GM19238 (cell line): ENCODE results near the gene BLVRB.
"Not testable (repeated sequence)": the region's sequence is repeated elsewhere in the genome, so short reads cannot be mapped to it uniquely, and the experiment has no call there.

Experiments
- DNase-seq: peaks from one replicate; pipeline ENCODE4 v3.0.0; 2011; ENCODE audit warnings: low spot score; ENCODE audit not compliant: insufficient read length

BLVRB gene

DNA sequence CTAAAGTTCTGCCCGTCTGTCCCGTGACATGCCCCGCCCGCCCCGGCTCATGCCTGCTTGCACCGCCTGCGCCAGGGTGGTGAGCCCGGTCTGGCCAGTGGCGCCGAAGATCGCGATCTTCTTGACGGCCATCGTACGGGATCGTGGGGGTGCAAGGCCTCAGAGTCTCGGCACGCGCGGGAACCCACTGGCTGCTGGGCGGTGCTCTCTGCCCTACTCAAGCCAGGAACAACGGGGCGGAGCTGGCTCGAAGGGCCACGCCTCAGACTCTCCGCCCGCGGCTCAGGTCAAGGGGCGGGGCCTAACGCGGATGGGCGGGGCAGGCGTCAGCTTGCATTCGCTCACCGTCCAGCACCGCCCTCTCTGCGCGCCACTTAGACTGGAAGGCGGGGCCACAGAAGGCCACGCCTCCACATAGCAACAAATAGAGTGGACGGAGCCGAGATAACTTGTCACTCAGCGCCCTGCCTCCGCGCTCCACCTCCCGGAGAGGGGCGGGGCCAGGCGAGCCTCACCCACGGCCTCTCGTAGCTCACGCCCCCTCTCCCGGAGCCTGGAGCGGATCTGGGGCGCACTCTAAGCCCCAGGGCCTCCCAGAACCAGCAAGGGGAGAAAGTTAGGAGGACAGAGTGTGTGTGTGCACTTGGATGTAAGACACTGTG, at the start of gene BLVRB:
Gene BLVRB, minus strand, starts transcription at position 189 of the 662 bp plus-strand sequence. Its CDS starts 57 bp downstream, at position 132.
- DNase-seq: peak; percentile 95

DNA sequence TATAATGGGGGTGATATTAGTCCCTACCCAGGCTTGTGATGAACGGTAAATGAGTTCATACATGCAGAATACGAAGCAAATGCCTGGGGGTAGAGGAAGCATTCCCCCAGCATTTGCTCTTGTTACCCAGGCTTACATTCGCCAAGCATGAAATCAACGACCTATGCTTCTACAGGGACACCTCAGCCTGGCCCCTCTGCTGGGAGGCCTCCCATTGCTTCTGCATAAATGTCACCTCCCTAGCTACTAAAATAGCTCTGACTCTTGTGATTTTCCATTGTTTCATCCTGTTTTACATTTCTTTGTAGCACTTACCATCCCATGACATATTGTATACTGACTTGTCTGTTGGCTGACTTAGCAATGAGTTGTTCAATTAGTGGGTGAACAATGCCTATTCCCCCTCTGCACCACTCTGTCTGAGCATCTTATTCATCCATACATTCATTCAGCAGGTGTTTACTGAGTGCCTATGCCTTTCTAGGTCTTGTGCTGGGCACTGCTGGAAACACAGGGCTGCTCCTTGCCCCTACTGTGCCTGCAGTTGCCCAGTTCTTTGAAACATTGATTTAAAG, 48.3 kb upstream of the BLVRB start:
- no peak for DNase-seq

DNA sequence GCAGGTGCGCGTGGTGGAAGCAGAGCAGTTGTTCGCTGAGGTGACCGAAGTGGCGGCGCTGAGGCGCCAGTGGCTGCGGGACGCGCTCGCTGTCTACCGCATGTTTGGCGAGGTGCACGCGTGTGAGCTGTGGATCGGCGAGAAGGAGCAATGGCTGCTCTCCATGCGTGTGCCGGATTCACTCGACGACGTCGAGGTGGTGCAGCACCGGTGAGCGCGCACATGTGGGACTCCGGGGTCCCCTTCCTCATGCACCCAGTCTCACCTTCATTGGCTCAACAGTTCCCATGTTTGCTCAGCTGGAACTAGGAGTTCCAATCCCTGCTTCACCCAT, 47.8 kb upstream of the BLVRB start:
- DNase-seq: no peak

DNA sequence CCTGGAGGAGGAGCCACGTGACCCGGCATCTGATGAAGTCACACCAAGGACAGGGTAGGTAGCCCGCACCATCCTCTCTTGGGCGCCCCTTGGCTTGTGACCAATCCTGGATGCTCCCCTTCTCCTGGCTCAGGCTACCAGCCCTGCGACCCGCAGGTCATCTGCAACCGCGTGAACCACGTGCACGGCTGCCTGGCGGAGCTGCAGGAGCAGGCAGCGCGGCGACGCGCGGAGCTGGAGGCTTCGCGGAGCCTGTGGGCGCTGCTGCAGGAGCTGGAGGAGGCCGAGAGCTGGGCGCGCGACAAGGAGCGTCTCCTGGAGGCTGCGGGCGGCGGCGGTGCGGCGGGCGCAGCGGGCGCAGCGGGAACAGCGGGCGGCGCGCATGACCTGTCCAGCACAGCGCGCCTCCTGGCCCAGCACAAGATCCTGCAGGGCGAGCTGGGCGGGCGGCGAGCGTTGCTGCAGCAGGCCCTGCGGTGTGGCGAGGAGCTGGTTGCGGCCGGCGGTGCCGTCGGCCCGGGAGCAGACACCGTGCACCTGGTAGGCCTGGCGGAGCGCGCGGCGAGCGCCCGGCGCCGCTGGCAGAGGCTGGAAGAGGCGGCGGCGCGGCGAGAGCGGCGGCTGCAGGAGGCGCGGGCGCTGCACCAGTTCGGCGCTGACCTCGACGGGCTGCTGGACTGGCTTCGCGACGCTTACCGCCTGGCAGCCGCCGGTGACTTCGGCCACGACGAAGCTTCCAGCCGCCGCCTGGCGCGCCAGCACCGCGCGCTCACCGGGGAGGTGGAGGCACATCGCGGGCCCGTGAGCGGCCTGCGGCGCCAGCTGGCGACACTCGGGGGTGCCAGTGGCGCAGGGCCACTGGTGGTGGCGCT, 47.2 kb upstream of the BLVRB start:
- DNase-seq: no peak

DNA sequence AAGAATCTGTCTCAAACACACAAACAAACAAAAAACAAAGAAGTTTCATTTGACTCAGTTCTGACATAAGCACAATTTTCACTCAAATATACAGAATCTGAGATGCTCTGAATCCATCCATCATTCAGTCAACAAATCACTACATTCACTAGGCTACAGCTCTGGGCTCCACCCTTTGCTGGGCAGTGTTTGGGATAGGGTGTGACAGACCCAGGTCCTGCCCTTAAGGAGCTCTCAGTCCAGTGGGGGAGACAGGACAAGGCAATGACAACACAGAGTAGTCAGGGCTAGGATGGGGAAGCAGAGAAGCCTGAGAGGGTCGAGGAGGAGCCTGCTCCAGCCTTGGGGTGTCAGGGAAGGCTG, 46.5 kb upstream of the BLVRB start:
- DNase-seq: no peak

DNA sequence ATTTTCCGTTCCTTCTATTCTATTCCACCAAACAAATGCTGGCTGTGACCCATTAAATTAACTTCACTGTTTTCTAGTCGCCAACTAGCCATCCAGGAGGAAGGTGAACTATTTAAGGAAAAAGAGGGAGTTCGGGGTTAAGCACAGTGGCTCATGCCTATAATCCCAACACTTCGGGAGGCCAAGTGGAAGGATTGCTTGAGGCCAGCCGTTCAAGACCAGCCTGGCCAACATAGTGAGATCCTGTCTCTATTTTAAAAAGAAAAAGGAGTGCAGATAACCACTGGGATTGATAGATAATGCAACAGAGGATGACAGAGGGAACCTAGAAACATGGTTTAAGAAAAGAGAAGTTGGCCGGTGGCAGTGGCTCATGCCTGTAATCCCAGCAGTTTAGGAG, 45.9 kb upstream of the BLVRB start:
- DNase-seq: no peak

DNA sequence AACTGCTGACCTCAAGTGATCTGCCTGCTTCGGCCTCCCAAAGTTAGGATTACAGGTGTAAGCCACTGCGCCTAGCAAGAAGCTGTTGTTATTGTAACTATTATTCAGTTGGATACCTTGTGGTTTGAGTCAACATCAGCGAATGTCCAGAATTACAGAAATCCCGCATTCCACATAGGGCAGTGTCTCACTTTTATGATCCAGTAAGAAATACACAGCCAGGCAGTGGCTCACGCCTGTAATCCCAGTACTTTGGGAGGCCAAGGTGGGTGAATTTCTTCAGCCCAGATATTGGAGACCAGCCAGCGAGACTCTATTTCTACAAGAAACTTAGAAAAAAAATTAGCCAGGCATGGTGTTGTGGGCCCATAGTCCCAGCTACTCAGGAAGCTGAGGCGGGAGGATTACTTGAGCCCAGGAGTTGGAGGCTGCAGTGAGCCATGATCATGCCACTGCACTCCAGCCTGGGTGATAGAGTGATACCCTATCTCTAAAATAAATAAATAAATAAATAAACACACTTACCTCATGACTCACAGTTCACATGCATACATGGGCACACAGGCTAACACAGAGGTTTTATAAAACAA, 45.1 kb upstream of the BLVRB start:
- DNase-seq: no peak

DNA sequence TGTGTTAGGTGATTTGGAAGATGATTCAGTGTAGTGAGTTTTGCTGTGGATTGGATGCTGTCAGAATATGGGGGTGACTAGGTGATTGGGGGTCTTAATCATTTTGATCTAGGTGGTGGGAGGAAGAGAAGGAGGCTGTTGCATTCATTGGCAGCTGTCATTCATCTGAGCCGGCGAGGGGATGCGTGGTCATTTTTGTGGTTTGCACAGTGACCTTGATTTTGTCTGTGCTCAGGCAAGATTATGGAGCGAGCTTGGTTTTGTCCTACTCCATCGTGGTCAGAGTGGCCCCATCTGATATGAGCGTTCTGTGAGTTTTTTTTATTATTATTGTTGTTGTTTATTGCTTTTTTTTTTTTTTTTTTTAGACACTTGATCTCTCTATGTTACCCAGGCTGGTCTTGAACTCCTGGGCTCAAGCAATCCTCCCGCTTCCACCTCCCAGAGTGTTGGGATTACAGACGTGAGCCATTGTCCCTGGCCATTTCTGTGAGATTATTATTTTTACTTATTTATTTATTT, 43.3 kb upstream of the BLVRB start:
- no peak for DNase-seq

DNA sequence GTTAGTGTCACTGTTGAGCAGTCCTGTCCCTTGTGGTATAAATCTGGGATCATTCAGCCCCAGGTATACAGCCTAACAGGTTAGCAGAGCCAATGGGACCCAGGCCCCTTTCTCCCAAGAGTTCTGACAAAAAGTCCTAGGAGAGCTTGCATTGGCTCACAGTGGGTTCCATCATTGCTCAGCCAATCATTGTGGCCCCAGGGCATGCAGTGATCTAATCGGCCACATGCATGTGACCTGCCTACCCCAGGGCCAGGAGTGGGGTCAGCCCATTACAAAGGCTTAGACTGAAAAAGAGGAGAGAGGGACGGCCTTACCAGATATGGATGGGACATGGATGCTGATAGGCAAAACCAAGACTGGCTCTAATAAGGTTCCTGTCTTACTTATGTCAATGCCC, 42.3 kb upstream of the BLVRB start:
- DNase-seq: no peak

DNA sequence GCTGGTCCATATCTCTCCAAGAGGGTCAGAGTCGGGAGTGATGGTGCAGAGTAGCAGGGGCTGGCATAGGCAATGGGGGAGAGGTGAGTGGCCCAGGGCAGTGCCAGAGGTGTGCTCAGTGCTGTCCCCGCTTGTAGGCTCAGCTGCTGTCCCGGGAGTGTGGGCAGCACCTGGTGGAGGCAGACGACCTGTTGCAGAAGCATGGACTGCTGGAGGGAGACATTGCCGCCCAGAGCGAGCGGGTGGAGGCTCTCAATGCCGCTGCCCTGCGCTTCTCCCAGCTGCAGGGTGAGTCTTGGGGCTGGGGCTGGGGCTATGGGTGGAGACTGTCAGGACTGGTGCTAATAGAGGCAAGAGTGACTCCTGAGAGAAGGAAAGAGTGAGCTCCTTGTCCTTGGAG, 40.6 kb upstream of the BLVRB start:
- no peak for DNase-seq

DNA sequence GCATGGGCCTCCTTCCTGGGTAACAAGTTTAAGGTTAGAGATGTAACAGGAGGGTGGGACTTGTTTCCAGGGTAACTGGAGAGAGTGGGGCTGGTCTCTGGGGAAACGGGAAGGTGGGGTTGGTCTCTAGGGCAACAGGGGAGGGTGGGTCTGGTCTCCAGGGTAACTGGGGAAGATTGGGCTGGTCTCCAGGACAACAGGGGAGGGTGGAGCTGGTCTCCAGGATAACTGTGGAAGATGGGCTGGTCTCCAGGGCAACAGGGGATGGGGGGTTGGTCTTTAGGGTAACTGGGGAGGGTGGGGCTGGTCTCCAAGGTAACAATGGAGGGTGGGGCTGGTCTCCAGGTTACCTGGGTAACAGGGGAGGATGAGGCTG, 37.8 kb upstream of the BLVRB start:
- no peak for DNase-seq

DNA sequence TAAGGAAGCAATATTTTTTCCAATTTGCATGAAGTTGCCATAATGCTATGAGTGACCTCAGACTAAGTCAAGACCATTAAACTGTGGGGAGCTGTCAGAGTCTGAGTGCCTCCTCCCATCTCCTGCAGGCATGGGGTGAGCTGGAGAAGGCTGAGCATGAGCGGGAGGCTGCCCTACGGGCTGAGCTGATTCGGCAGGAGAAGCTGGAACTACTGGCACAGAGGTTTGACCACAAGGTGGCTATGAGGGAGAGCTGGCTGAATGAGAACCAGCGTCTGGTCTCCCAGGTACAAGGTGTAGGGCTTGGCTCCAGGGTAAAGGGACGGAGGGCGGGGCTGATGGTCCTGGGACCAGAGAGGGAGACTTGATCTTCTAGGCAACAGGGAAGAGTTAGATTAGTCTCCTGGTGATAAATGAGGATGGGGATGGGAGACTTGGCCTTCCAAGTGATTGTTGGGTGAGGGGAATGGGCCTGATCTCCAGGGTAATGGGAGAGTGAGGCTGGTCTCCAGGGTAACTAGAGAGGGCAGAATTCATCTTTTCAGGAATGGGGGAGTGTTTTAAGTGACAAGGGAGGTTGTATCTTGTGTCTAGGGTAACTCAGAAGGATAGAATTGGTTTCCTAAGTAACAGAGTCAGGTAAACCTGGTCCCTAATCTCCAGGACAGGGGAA, 37.2 kb upstream of the BLVRB start:
- no peak for DNase-seq

DNA sequence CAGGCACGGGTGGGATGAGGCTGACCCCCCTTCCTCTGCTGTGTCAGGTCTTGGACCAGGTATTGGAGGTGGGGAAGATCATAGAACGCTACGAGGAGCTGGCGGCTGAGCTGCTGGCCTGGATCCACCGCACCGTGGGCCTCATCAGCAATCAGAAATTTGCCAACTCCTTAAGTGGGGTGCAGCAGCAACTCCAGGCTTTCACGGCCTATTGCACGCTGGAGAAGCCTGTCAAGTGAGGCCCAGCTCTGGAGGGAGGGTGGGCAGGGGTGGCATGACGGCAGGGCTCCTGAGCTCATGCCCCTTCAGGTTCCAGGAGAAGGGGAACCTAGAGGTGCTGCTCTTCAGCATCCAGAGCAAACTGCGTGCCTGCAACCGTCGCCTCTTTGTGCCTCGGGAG, 36.5 kb upstream of the BLVRB start:
- no peak for DNase-seq

DNA sequence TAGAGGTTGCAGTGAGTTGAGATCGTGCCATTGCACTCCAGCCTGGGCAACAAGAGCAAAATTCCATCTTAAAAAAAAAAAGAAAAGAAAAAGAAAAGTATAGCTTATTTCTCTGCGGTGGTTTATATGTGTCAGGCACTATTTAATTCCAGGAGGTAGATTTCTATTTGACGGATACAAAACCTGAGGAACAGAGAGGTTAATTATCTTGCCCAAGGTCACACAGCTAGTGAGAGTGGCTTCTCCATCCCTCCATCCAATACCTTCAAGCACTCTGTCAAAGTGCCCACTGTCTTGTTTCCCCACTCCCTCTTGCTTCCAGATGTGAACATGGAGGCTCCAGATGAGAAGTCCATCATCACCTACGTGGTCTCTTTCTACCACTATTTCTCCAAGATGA, 36.1 kb upstream of the BLVRB start:
- DNase-seq: no peak

DNA sequence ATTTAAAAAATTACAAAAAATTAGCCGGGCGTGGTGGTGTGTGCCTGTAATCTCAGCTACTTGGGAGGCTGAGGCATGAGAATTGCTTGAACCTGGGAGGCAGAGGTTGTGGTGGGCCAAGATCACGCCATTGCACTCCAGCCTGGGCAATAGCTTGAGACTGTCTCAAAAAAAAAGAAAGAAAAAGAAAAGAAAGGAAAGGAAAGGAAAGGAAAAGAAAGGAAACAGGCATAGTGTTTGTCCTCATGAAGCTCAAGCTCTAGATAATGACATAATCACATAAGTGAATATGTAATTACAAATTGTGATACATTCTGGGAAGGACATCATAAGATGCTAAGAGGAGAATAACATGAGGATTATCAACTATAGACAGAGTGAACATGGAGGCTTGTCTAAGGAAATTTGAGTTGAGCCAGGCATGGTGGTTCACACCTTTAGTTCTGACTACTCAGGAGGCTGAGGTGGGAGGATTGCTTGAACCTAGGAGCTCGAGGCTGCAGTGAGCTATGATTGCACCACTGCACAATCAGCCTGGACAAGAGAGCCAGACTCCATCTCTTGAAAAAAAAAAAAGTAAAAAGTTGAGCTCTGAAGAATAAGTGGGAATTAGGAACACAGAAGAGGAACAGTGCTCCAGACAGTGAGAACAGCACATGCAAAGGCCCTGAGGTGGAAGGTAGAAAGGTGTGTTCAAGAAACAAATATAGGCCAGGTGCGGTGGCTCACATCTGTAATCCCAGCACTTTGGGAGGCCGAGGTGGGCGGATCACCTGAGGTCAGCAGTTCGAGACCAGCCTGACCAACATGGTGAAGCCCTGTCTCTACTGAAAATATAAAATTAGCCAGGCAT, 35.4 kb upstream of the BLVRB start:
- DNase-seq: not testable (repeated sequence)

DNA sequence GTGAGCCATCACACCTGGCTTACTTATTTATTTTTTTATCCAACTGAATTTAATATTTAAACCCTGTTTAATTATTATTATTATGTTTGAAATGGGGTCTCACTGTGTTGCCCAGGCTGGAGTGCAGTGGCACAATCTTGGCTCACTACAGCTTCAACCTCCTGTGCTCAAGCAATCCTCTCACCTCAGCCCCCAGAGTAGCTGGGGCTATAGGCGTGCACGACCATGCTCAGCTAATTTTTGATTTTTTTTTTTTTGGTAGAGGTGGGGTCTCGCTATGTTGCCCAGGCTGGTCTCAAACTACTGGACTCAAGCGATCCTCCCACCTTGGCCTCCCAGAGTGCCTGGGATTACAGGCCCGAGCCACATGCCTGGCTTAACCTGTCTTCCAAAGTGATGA, 33.8 kb upstream of the BLVRB start:
- no peak for DNase-seq

DNA sequence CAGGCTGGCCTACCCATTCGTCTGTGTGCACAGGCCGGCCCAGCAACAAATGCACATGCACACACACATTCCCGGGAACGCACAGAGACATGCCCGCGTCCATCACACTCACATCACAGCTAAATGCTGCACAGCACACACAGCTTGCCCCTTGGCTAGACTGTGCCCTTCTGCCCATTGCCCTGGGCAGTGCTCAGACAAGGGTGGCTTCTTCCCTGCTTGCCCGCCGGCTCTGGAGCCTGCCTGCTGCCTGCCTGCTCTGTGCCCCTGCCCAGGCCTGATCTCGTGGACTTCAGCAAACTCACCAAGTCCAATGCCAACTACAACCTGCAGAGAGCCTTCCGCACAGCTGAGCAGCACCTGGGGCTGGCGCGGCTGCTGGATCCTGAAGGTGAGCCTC, 31.7 kb upstream of the BLVRB start:
- no peak for DNase-seq

DNA sequence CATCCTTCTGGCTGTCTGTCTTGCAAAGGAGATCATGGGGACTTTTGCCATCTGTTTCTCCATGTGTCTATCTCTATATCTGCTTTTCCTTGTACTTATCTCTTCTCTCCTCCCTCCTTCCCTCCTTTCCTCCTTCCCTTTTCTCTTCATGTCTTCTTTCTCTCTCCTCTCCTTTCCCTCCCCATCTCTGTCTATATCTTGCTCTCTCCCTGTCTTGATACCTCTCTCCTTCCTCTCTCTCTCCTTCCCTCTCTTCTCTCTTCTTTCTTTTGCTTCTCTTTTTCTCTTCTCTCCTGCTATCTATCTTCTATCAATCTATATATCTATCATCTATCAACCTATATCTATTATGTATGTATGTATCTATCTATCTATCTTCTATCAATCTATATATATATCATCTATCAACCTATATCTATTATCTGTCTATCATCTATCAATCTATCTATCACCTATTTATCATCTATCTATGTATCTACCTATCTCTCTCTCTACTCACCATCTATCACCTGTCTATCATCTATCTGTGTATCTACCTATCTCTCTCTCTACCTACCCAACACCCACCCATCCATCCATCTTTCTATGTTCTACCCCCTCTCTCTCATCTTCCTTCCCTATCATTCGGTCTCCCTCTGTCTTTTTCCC, 28.8 kb upstream of the BLVRB start:
- no peak for DNase-seq

DNA sequence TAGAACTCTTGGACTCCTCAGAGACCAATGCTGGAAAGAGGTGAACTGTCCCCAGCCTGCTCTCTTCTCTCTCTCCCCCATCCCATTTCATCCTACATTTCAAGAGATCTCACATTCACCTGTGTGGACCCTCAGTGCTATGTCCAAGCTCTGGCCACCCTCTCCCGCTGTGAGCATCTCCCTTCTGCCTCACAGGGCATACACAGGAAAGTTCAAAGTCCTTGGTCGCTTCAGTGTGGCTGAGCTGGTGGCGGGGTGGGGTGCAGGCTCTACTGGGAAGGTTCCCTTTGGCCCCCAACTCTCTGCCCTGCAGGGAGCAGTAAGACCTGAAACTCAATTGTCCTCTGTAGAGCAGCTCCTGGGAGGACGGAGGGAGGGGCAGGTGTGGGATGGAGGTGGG, 28.2 kb upstream of the BLVRB start:
- no peak for DNase-seq

DNA sequence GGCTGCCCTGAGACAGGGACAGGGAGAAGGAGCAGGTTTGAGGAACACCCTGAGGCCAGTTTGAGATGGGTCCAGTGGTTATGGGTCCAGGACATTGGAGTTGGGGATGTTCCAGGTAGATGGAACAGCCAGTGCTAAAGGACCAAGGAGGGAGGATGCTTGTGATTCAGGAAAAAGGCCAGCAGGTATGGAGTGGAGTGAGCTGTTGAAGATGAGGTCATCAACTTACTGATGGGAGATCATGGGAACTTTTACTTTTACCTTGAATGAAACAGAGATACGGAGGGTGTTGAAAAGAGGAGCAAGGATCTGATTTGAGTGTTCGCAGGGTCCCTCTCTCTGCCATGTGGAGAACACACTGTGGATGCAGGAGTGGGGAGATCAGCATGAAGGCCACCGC, 26.7 kb upstream of the BLVRB start:
- no peak for DNase-seq
